Mesenchymal stem cell (in vitro differentiated cells and primary cell): ENCODE measurements around the gene DTNB.

Experiments
- DNase-seq: peaks from one replicate; pipeline ENCODE4 v3.0.0-alpha.2; 2013
- H2AFZ ChIP-seq: one replicate; pipeline ENCODE4 v1.6.1; 2013; ENCODE audit warnings: low read depth, mild to moderate bottlenecking, control low read depth, inconsistent platforms, low read length, moderate library complexity
- H2AK5ac ChIP-seq: 2 replicates; pipeline ENCODE4 v1.6.1; 2013; ENCODE audit warnings: low read length, moderate library complexity, mild to moderate bottlenecking, inconsistent platforms; ENCODE audit not compliant: severe bottlenecking
- H2BK120ac ChIP-seq: one replicate; pipeline ENCODE4 v1.6.1; 2013; ENCODE audit warnings: low read depth, mild to moderate bottlenecking, inconsistent platforms, low read length, moderate library complexity
- H2BK12ac ChIP-seq, 2 experiments: one replicate each; pipeline ENCODE4 v1.6.1; 2013; ENCODE audit warnings: inconsistent platforms in 2 of 2, low read length in 2 of 2, mild to moderate bottlenecking in 2 of 2, moderate library complexity in 2 of 2, control low read depth in 1 of 2
- H2BK15ac ChIP-seq: one replicate; pipeline ENCODE4 v1.6.1; 2013; ENCODE audit warnings: mild to moderate bottlenecking, low read depth, inconsistent platforms; ENCODE audit not compliant: poor library complexity, severe bottlenecking
- H2BK5ac ChIP-seq: 2 replicates; pipeline ENCODE4 v1.6.1; 2013; ENCODE audit warnings: low read depth, mild to moderate bottlenecking, low read length, control low read depth, inconsistent platforms; ENCODE audit not compliant: poor library complexity, severe bottlenecking
- H3K14ac ChIP-seq, 2 experiments: one replicate each; pipeline ENCODE4 v1.6.1; 2013; ENCODE audit warnings: inconsistent platforms in 2 of 2, low read length in 2 of 2, control low read depth in 1 of 2, mild to moderate bottlenecking in 1 of 2, moderate library complexity in 1 of 2
- H3K18ac ChIP-seq, 2 experiments: one replicate each; pipeline ENCODE4 v1.6.1; 2013; ENCODE audit warnings: inconsistent platforms in 2 of 2, low read length in 2 of 2, control low read depth in 1 of 2, low read depth in 1 of 2, mild to moderate bottlenecking in 1 of 2
- H3K23ac ChIP-seq, 2 experiments: one replicate each; pipeline ENCODE4 v1.6.1; 2013; ENCODE audit warnings: inconsistent platforms in 2 of 2, low read length in 2 of 2, mild to moderate bottlenecking in 2 of 2, moderate library complexity in 2 of 2, control low read depth in 1 of 2
- H3K27ac ChIP-seq: 2 replicates; pipeline ENCODE4 v1.5.1; 2013; ENCODE audit warnings: mild to moderate bottlenecking, moderate library complexity, low read length, control low read depth, inconsistent platforms; ENCODE audit not compliant: poor library complexity, severe bottlenecking
- H3K27me3 ChIP-seq, 2 experiments: 2 replicates each; pipeline versions ENCODE4 v1.6.1 to v1.7.0; 2013; ENCODE audit warnings: low read length in 2 of 2, mild to moderate bottlenecking in 2 of 2, moderate library complexity in 2 of 2, control low read depth in 1 of 2, inconsistent platforms in 1 of 2; ENCODE audit not compliant: control insufficient read depth in 1 of 2, insufficient read depth in 1 of 2
- H3K36me3 ChIP-seq, 2 experiments: 2 replicates each; pipeline versions ENCODE4 v1.6.1 to v1.7.0; 2013; ENCODE audit warnings: low read length in 2 of 2, control low read depth in 1 of 2, inconsistent platforms in 1 of 2, low read depth in 1 of 2, mild to moderate bottlenecking in 1 of 2; ENCODE audit not compliant: insufficient read depth in 2 of 2, control insufficient read depth in 1 of 2
- H3K4ac ChIP-seq, 2 experiments: one replicate each; pipeline ENCODE4 v1.6.1; 2013; ENCODE audit warnings: inconsistent platforms in 2 of 2, low read length in 2 of 2, mild to moderate bottlenecking in 2 of 2, moderate library complexity in 2 of 2, control low read depth in 1 of 2, low read depth in 1 of 2
- H3K4me1 ChIP-seq: 2 replicates; pipeline ENCODE4 v1.6.1; 2013; ENCODE audit warnings: low read depth, low read length, control low read depth; ENCODE audit not compliant: control insufficient read depth, insufficient read depth
- H3K4me2 ChIP-seq: 2 replicates; pipeline ENCODE4 v1.6.1; 2013; ENCODE audit warnings: low read length, mild to moderate bottlenecking, inconsistent platforms; ENCODE audit not compliant: poor library complexity, severe bottlenecking
- H3K4me3 ChIP-seq, 2 experiments: 2 replicates each; pipeline versions ENCODE4 v1.5.1 to v1.7.0; 2013; ENCODE audit warnings: low read length in 2 of 2, mild to moderate bottlenecking in 2 of 2, control low read depth in 1 of 2, low read depth in 1 of 2; ENCODE audit not compliant: insufficient read depth in 1 of 2
- H3K79me1 ChIP-seq: replicated peaks from 2 replicates; pipeline ENCODE4 v1.6.1; 2013; ENCODE audit warnings: mild to moderate bottlenecking, control low read depth, low read length, inconsistent platforms; ENCODE audit not compliant: poor library complexity, severe bottlenecking
- H3K9ac ChIP-seq: 2 replicates; pipeline ENCODE4 v1.7.0; 2013; ENCODE audit warnings: mild to moderate bottlenecking, low read length, moderate library complexity
- H3K9me3 ChIP-seq: 2 replicates; pipeline ENCODE4 v1.7.0; 2013; ENCODE audit warnings: mild to moderate bottlenecking, low read length; ENCODE audit not compliant: control insufficient read depth
- H4K8ac ChIP-seq: one replicate; pipeline ENCODE4 v1.6.1; 2013; ENCODE audit warnings: inconsistent platforms, mild to moderate bottlenecking, low read length, moderate library complexity
- H4K91ac ChIP-seq: one replicate; pipeline ENCODE4 v1.6.1; 2013; ENCODE audit warnings: mild to moderate bottlenecking, low read length, inconsistent platforms
- WGBS: methylation state at CpG from one replicate; pipeline ENCODE4 v1.1.7; 2013; ENCODE audit warnings: mixed read lengths; 5-methylcytosine and 5-hydroxymethylcytosine counted together

Gene DTNB

DNA sequence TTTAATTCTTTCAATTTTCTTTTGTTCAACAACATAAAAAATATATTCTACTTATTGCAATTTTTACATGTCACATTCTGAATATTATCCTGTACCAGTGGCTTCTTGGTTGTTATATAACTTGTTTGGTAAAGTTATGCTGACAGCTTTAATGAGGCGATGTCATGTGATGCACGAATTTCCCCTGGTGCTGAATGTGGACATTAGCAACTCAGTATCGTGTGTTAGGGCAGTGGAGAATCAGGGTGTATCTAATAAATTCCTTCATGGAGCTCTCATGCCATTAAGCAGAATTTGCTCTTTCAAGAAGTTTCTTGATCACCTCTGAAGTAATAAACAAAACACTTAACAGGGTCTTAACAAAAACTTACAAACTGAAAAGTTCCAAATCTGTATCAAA, 232.0 kb downstream of the DTNB start:
- no peak overlapping the region for H3K18ac ChIP-seq
- no peaks in the 10 kb centered on the region for H3K36me3 ChIP-seq
- no peak overlapping the region for H2AK5ac ChIP-seq
- H3K9me3 ChIP-seq, result no peaks in the 10 kb centered on the region
- H3K9ac ChIP-seq, result no peak overlapping the region
- H3K27me3 ChIP-seq, result no peaks in the 10 kb centered on the region
- no peaks in the 10 kb centered on the region for H3K79me1 ChIP-seq
- H2BK15ac ChIP-seq, result no peak overlapping the region
- no peak overlapping the region for H2BK120ac ChIP-seq
- DNase-seq, result no peak
- H3K4me2 ChIP-seq, result no peak overlapping the region
- H4K91ac ChIP-seq, result no peak overlapping the region
- H3K14ac ChIP-seq, result no peak overlapping the region
- no peak overlapping the region for H2AFZ ChIP-seq
- H2BK5ac ChIP-seq, result no peak overlapping the region
- H3K27ac ChIP-seq, result no peak overlapping the region
- no peak overlapping the region for H3K4me3 ChIP-seq
- no peak overlapping the region for H3K4ac ChIP-seq
- H4K8ac ChIP-seq, result no peak overlapping the region
- 98% methylated on average over 3 of the region's 3 CpGs for whole genome bisulfite sequencing
- H2BK12ac ChIP-seq, result no peak overlapping the region
- no peak overlapping the region for H3K23ac ChIP-seq
- H3K4me1 ChIP-seq, result no peaks in the 10 kb centered on the region

- H2BK120ac ChIP-seq, result no peak overlapping the region
- no peaks in the 10 kb centered on the region for H3K4me1 ChIP-seq
- H3K79me1 ChIP-seq, result no peaks in the 10 kb centered on the region
- H3K9ac ChIP-seq, result no peak overlapping the region
- no peak overlapping the region for H3K14ac ChIP-seq
- no peak overlapping the region for H2AFZ ChIP-seq
- no peaks in the 10 kb centered on the region for H3K27me3 ChIP-seq
- no peak overlapping the region for H3K4me2 ChIP-seq
- no peak overlapping the region for H3K18ac ChIP-seq
- no peak overlapping the region for H4K91ac ChIP-seq
- no peak overlapping the region for H2AK5ac ChIP-seq
- no peaks in the 10 kb centered on the region for H3K36me3 ChIP-seq
- no peak for DNase-seq
- no peak overlapping the region for H2BK15ac ChIP-seq
- no peak overlapping the region for H3K27ac ChIP-seq
- no peak overlapping the region for H2BK5ac ChIP-seq
- H4K8ac ChIP-seq, result no peak overlapping the region
- H2BK12ac ChIP-seq, result no peak overlapping the region
- no peak overlapping the region for H3K23ac ChIP-seq
- WGBS, result 100% methylated on average over 2 of the region's 2 CpGs
- H3K4ac ChIP-seq, result no peak overlapping the region
- H3K4me3 ChIP-seq, result no peak overlapping the region
- no peaks in the 10 kb centered on the region for H3K9me3 ChIP-seq
Measured at GRCh38 chr2:25438793-25439192, 234.6 kb downstream of the DTNB start.

GRCh38 chr2:25437881-25438662, 235.3 kb downstream of the DTNB start:
- Histone ChIP-seq H2AK5ac (no peak overlapping the region), H3K27me3 (no peaks in the 10 kb centered on the region), H3K23ac (no peak overlapping the region), H3K4ac (no peak overlapping the region), H2AFZ (no peak overlapping the region), H3K36me3 (no peaks in the 10 kb centered on the region), H2BK15ac (no peak overlapping the region), H2BK12ac (no peak overlapping the region), H3K9me3 (no peaks in the 10 kb centered on the region), H3K14ac (no peak overlapping the region), H3K4me3 (no peak overlapping the region), H4K91ac (no peak overlapping the region), H2BK120ac (no peak overlapping the region), H3K79me1 (no peaks in the 10 kb centered on the region), H3K4me1 (no peaks in the 10 kb centered on the region), H3K18ac (no peak overlapping the region), H3K4me2 (no peak overlapping the region), H3K27ac (no peak overlapping the region), H2BK5ac (no peak overlapping the region), H3K9ac (no peak overlapping the region), H4K8ac (no peak overlapping the region)
- WGBS, result 91% methylated on average over 4 of the region's 4 CpGs
- DNase-seq, result no peak

DNA sequence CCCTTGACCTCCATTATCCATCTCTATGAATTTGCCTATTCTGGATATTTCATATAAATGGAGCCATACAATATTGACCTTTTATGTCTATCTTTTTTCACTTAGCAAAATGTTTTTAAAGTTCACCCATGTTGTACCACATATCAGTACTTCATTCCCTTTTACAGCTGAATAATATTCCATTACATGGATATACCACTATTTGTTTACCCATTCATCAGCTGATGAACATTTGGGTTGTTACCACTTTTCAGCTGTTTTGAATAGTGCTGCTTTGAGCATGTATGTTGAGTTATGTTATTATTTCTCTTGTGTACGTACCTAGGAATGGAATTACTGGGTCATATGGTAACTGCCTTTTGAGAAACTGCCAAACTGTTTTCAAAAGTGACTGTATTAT, 238.0 kb downstream of the DTNB start:
- no peak overlapping the region for H4K91ac ChIP-seq
- no peak overlapping the region for H2BK120ac ChIP-seq
- no peaks in the 10 kb centered on the region for H3K27me3 ChIP-seq
- no peaks in the 10 kb centered on the region for H3K4me1 ChIP-seq
- H3K4me2 ChIP-seq, result no peak overlapping the region
- no peaks in the 10 kb centered on the region for H3K79me1 ChIP-seq
- WGBS, result 82% methylated on average over 1 of the region's 1 CpG
- no peak overlapping the region for H3K23ac ChIP-seq
- H3K4ac ChIP-seq, result no peak overlapping the region
- H3K9ac ChIP-seq, result no peak overlapping the region
- H3K27ac ChIP-seq, result no peak overlapping the region
- H3K18ac ChIP-seq, result no peak overlapping the region
- no peak for DNase-seq
- H2BK12ac ChIP-seq, result no peak overlapping the region
- H3K4me3 ChIP-seq, result no peak overlapping the region
- H3K14ac ChIP-seq, result no peak overlapping the region
- H3K36me3 ChIP-seq, result peaks cover 0 to 3% of the 10 kb centered on the region in 2 experiments
- no peaks in the 10 kb centered on the region for H3K9me3 ChIP-seq
- H2AK5ac ChIP-seq, result no peak overlapping the region
- H2AFZ ChIP-seq, result no peak overlapping the region
- no peak overlapping the region for H2BK15ac ChIP-seq
- no peak overlapping the region for H4K8ac ChIP-seq
- H2BK5ac ChIP-seq, result no peak overlapping the region
